ENCODE results near the gene RRBP1. TPM values are rescaled to one million over a fixed set of nuclear protein-coding genes. Genes with fewer than 3 reads are reported as not detected.
A peak's percentile ranks its signal among the peaks of the same experiment; 100 is the strongest.

RRBP1 gene
- total RNA-seq, 1 donor from 2014 or later, result 312 TPM

GRCh38 chr20:17609811-17610377 is 72.1 kb downstream of the RRBP1 start:
- H3K27me3 Mint-ChIP-seq (ENCODE audit: unreplicated experiment), result no peaks in the 10 kb centered on the region
- no peak for DNase-seq (ENCODE audit: extremely low spot score, unreplicated experiment)
- H3K27ac Mint-ChIP-seq (ENCODE audit: unreplicated experiment), result peak overlapping the region; percentile 71
- H3K4me1 Mint-ChIP-seq (ENCODE audit: unreplicated experiment), result peaks cover 61% of the 10 kb centered on the region
- H3K36me3 Mint-ChIP-seq (ENCODE audit: unreplicated experiment), result peaks cover 30% of the 10 kb centered on the region
- no peak for TF ChIP-seq CTCF (IDR thresholded peaks at IDR 0.05)
- H3K9me3 Mint-ChIP-seq (ENCODE audit: unreplicated experiment), result no peaks in the 10 kb centered on the region
- H3K4me3 Mint-ChIP-seq (ENCODE audit: unreplicated experiment), result no peak overlapping the region

GRCh38 chr20:17608701-17609497 is 73.1 kb downstream of the RRBP1 start:
- TF ChIP-seq CTCF (IDR thresholded peaks at IDR 0.05), result no peak
- Mint-ChIP-seq H3K4me1 (ENCODE audit: unreplicated experiment) (peaks cover 62% of the 10 kb centered on the region), H3K4me3 (ENCODE audit: unreplicated experiment) (no peak overlapping the region), H3K27me3 (ENCODE audit: unreplicated experiment) (no peaks in the 10 kb centered on the region), H3K9me3 (ENCODE audit: unreplicated experiment) (no peaks in the 10 kb centered on the region), H3K27ac (ENCODE audit: unreplicated experiment) (peak overlapping the region; percentile 71), H3K36me3 (ENCODE audit: unreplicated experiment) (peaks cover 29% of the 10 kb centered on the region)
- DNase-seq (ENCODE audit: extremely low spot score, unreplicated experiment), result no peak

- TF ChIP-seq CTCF (IDR thresholded peaks at IDR 0.05), result no peak
- Mint-ChIP-seq H3K4me3 (ENCODE audit: unreplicated experiment) (no peak overlapping the region), H3K9me3 (ENCODE audit: unreplicated experiment) (no peaks in the 10 kb centered on the region), H3K4me1 (ENCODE audit: unreplicated experiment) (peaks cover 58% of the 10 kb centered on the region), H3K27me3 (ENCODE audit: unreplicated experiment) (no peaks in the 10 kb centered on the region), H3K27ac (ENCODE audit: unreplicated experiment) (no peak overlapping the region), H3K36me3 (ENCODE audit: unreplicated experiment) (peaks cover 41% of the 10 kb centered on the region)
- DNase-seq (ENCODE audit: extremely low spot score, unreplicated experiment), result no peak
Observed at GRCh38 chr20:17606001-17606400, 76.0 kb downstream of the RRBP1 start.

- peaks cover 62% of the 10 kb centered on the region for H3K4me1 Mint-ChIP-seq (ENCODE audit: unreplicated experiment)
- no peaks in the 10 kb centered on the region for H3K9me3 Mint-ChIP-seq (ENCODE audit: unreplicated experiment)
- H3K27ac Mint-ChIP-seq (ENCODE audit: unreplicated experiment), result peak overlapping the region; percentile 61
- H3K36me3 Mint-ChIP-seq (ENCODE audit: unreplicated experiment), result peaks cover 46% of the 10 kb centered on the region
- H3K27me3 Mint-ChIP-seq (ENCODE audit: unreplicated experiment), result no peaks in the 10 kb centered on the region
- DNase-seq (ENCODE audit: extremely low spot score, unreplicated experiment), result no peak
- H3K4me3 Mint-ChIP-seq (ENCODE audit: unreplicated experiment), result no peak overlapping the region
- no peak for TF ChIP-seq CTCF (IDR thresholded peaks at IDR 0.05)
Observed at GRCh38 chr20:17605131-17605660, 76.8 kb downstream of the RRBP1 start.

GRCh38 chr20:17602493-17602892 is 79.5 kb downstream of the RRBP1 start:
- Mint-ChIP-seq H3K4me3 (ENCODE audit: unreplicated experiment) (no peak overlapping the region), H3K27ac (ENCODE audit: unreplicated experiment) (peak overlapping the region; percentile 31), H3K9me3 (ENCODE audit: unreplicated experiment) (no peaks in the 10 kb centered on the region), H3K36me3 (ENCODE audit: unreplicated experiment) (peaks cover 34% of the 10 kb centered on the region), H3K4me1 (ENCODE audit: unreplicated experiment) (peaks cover 66% of the 10 kb centered on the region), H3K27me3 (ENCODE audit: unreplicated experiment) (no peaks in the 10 kb centered on the region)
- no peak for DNase-seq (ENCODE audit: extremely low spot score, unreplicated experiment)
- TF ChIP-seq CTCF (IDR thresholded peaks at IDR 0.05), result no peak
